AG04449 (cell line): ENCODE results near the gene KIF3B.
"Not testable (repeated sequence)": the region's sequence is repeated elsewhere in the genome, so short reads cannot be mapped to it uniquely, and the experiment has no call there.

Experiments used
- CTCF ChIA-PET: fragments of 350-600 bp; formaldehyde crosslinking; extraction: SDS; loops from one replicate; lab custom pipeline; 2021; ENCODE audit warnings: antibody characterized with exemption; lab: Yijun Ruan, JAX
- POLR2A ChIA-PET: fragments of 400-600, 350-600 bp; formaldehyde crosslinking; extraction: SDS; loops from one replicate; lab custom pipeline; 2020; ENCODE audit warnings: antibody characterized with exemption, inconsistent platforms; lab: Yijun Ruan, JAX
- DNase-seq: peaks from one replicate; pipeline ENCODE4 v3.0.0-alpha.2; 2010; ENCODE audit warnings: low read depth, low spot score
- H3K4me3 ChIP-seq: 2 replicates; pipeline ENCODE4 v1.5.1; 2011; ENCODE audit warnings: low read depth, mild to moderate bottlenecking, control low read depth, low read length
- CTCF ChIP-seq: IDR thresholded peaks from one replicate; pipeline ENCODE4 v1.5.1; 2011; ENCODE audit warnings: mild to moderate bottlenecking, moderate library complexity, low read length, control low read depth, inconsistent platforms; ENCODE audit not compliant: insufficient read depth; ENCODE audit errors: missing control alignments

Gene KIF3B

GRCh38 chr20:32319100-32319499, 41.6 kb downstream of the KIF3B start:
- ChIA-PET CTCF (no interaction called here), POLR2A (no interaction called here)
- TF ChIP-seq CTCF: no peak
- H3K4me3 ChIP-seq: no peak overlapping the region
- no peak for DNase-seq

GRCh38 chr20:32320305-32320704, 42.9 kb downstream of the KIF3B start:
- no peak for DNase-seq
- POLR2A ChIA-PET: no interaction called here
- no peak for TF ChIP-seq CTCF
- CTCF ChIA-PET: interaction anchor here (1.2 kb wide), 1 partner anchor 16 kb away, joined by 4 read pairs; no protein-coding TSS in a partner anchor
- H3K4me3 ChIP-seq: no peak overlapping the region

GRCh38 chr20:32321390-32321789, 43.9 kb downstream of the KIF3B start:
- no peak for DNase-seq
- CTCF ChIA-PET: interaction anchor here (1.3 kb wide), 1 partner anchor 16 kb away, joined by 4 read pairs; no protein-coding TSS in a partner anchor

GRCh38 chr20:32322260-32322659, 44.8 kb downstream of the KIF3B start:
- POLR2A ChIA-PET, DNase-seq, H3K4me3 ChIP-seq: not testable (repeated sequence)
- CTCF ChIA-PET: interaction anchor here (1.3 kb wide), 1 partner anchor 15 kb away, joined by 4 read pairs; no protein-coding TSS in a partner anchor

More at GRCh38 chr20:32321390-32321789, 43.9 kb downstream of the KIF3B start:
- POLR2A ChIA-PET: no interaction called here
- no peak overlapping the region for H3K4me3 ChIP-seq
- TF ChIP-seq CTCF: no peak

GRCh38 chr20:32323761-32324160, 46.3 kb downstream of the KIF3B start:
- CTCF ChIA-PET: interaction anchor here (2.0 kb wide), 1 partner anchor 14 kb away, joined by 6 read pairs; no protein-coding TSS in a partner anchor
- POLR2A ChIA-PET, H3K4me3 ChIP-seq, DNase-seq: not testable (repeated sequence)

GRCh38 chr20:32325706-32326503, 48.5 kb downstream of the KIF3B start:
- no peak for TF ChIP-seq CTCF
- CTCF ChIA-PET: interaction anchor here (4.1 kb wide), 1 partner anchor 11 kb away, joined by 26 read pairs; no protein-coding TSS in a partner anchor
- H3K4me3 ChIP-seq: no peak overlapping the region
- no peak for DNase-seq
- POLR2A ChIA-PET: interaction anchor here (0.6 kb wide), 1 partner anchor 134 kb away, joined by 4 read pairs; no protein-coding TSS in a partner anchor

- CTCF ChIA-PET: interaction anchor here (1.1 to 4.1 kb wide), 2 partner anchors 11 to 17 kb away, joined by 3 to 26 read pairs; no protein-coding TSS in a partner anchor
Measured at GRCh38 chr20:32326504-32326845, 49.0 kb downstream of the KIF3B start.

More at GRCh38 chr20:32326504-32326845, 49.0 kb downstream of the KIF3B start:
- POLR2A ChIA-PET: no interaction called here
- no peak for DNase-seq
- no peak for TF ChIP-seq CTCF
- no peak overlapping the region for H3K4me3 ChIP-seq
